KOPT-K1 (cell line): ENCODE measurements around the gene BRAT1.

ENCODE experiments used
- H3K27ac ChIP-seq: fragments of 200-600 bp; sonication (generic); 2 replicates; pipeline ENCODE4 v1.5.1; 2016; ENCODE audit warnings: antibody characterized with exemption, mild to moderate bottlenecking, low read depth, low read length; ENCODE audit not compliant: poor library complexity, severe bottlenecking
- H3K36me3 ChIP-seq: fragments of 200-600 bp; sonication (generic); 2 replicates; pipeline ENCODE4 v1.5.1; 2017; ENCODE audit warnings: antibody characterized with exemption, mild to moderate bottlenecking, low read length, moderate library complexity; ENCODE audit not compliant: insufficient read depth
- H3K9me3 ChIP-seq: fragments of 200-600 bp; sonication (generic); 2 replicates; pipeline ENCODE4 v1.5.1; 2017; ENCODE audit warnings: antibody characterized with exemption, low read length, mild to moderate bottlenecking; ENCODE audit not compliant: insufficient read depth, poor library complexity, severe bottlenecking

BRAT1 gene

DNA sequence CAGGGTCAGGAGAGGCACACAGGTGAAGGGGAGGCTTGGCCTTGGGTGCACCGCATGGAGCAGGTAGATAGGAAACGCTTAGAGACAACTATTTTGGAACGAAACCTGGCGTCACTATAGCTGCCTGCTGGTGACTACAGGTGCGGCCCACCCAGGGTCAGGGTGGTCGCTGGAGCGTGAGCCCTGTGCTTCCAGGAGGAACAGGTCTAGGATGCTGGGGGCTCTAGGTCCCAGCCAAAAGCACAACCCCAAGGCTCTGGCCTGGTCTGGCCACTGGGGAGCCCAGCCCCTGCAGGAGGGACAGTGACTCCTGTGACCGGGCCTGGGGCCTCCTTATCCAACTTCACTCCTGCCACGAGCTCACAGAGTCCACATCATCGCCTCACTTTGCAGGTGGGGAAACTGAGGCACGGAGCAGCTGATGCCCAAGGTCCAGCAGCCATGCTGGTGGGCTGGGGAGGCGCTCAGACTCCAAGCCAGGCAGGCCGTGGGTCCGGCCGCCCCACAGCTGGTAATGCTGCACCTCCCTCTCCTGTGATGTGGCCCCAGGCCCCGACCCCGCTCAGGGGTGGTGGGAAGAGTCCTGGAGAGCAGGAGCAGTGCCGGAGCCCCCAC, 26.7 kb downstream of the BRAT1 start:
- H3K27ac ChIP-seq, result peak overlapping the region; percentile 81
- H3K36me3 ChIP-seq, result no peaks in the 10 kb centered on the region
- no peaks in the 10 kb centered on the region for H3K9me3 ChIP-seq

DNA sequence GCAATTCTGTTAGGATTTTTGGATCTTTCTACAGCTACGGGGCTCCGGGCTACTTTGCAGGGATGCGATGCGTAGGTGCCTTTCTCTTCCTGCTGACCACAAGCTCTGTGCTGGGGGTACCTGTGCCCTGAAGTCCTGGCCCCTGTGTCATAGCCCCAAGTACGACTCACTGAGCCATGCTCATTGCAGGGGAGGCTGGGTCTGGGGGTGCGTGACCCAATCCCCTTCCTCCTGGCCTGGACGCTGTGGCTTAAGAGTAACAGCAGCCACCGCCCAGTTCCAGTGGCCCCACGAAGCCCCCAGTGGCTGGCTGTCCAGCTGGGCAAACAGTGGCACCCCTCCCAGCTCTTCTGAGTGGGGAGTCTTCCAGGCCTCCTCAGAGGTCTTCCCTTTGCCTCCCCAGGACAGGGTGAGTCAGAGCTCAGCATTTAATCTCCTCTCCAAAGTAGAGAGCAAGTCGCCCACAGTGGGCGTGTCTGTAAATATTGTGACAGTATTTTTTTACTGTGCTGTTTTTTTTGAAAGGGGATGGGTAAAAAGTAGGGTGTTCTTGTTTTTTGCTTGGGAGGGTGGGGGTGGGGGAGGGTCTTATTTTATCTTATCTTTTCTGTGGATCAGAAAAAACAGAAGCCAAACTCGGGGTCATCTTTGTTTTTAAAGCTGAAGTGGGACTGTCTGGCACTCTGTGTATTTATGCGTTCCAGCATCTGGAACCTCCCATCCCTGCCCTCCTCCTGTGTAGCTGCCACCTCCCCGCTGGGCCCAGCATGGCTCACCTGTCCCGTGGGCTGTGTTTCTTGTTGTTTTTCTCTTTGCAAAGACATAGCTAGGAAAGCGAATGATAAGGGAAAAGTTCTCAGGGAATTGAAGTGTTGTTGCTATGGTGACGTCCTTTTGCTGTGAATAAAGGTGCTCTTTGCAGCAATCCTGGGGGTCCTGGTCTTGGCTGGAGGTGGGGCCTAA, 27.5 kb downstream of the BRAT1 start:
- no peaks in the 10 kb centered on the region for H3K36me3 ChIP-seq
- H3K9me3 ChIP-seq, result no peaks in the 10 kb centered on the region
- H3K27ac ChIP-seq, result no peak overlapping the region

DNA sequence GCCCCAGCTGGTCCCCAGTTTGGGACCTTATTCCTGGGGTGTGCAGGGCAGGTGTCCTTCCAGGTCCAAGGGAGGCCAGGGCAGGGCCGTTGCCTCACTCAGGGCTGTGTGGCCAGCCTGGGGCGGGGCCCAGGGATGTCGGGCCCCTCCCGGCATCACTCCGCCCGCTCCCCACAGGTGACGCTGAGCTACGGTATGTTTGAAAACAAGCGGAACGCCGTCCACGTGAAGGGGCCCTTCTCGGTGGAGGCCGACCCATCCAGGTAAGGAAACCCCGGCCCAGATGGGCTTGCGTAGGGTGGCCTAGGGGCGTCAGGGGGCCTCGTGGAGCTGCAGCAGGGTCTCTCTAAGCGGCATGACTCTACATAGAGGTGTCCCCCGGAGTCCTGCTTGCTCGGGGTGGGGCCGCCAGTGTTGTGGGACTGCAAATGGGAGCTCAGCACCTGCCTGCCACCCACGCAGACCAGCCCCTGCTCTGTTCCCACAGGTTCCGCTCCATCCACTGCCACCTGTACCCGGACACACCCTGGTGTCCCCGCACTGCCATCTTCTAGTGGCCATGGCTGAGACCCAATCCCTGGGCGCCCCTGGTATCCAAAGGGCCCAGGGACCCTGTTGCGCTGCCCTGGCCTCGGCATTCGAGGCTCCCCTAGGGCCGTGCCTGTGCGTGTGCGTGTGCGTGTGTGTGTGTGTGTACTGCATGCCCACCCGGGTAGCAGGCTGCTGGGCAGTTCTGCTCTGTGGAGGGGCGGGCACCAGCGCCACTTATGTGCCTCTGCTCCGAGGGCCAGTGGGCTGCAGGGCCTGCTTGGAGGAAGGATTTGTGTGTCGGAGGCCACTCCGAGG, 28.4 kb downstream of the BRAT1 start:
- Histone ChIP-seq H3K27ac (no peak overlapping the region), H3K9me3 (no peaks in the 10 kb centered on the region), H3K36me3 (no peaks in the 10 kb centered on the region)

DNA sequence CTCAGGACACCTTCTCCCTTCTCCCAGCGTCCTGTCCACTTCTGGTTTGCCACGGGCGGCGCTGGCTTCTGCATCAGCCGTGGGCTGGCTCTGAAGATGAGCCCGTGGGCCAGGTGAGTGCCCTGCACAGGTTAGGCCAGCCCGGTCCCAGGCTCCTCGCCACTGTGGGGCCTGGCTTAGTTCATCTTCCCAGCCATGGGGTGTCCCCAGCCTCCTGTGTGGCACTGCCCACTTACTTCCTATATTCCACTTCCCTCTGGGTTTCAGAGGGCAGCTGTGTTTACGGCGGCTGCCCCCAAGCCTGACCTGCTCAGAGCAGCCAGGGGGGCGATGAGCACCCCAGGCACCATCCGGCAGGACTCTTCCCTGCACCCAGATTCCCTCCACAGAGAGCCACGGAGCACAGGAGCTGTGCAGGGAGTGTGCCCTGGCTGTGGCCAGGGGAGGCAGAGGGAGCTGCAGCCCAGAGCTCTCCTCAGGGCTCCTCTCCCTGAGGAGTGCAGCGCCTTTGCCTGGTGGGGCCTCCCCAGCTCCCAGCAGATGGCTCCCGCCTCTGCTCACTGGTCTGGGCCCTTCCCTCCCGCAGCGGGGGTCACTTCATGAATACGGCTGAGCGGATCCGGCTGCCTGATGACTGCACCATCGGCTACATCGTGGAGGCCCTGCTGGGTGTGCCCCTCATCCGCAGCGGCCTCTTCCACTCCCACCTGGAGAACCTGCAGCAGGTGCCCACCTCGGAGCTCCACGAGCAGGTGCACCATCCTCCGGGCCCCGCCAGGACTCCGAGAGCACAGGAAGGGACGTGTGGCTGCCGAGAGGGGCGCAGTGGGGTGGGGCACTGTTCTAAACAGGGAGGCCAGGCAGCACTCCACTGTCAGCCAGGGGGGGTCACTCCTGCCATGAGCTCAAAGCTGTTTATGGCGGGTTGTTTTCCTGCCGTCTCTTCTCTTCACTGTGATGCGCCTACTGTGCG, 29.4 kb downstream of the BRAT1 start:
- no peak overlapping the region for H3K27ac ChIP-seq
- no peaks in the 10 kb centered on the region for H3K36me3 ChIP-seq

DNA sequence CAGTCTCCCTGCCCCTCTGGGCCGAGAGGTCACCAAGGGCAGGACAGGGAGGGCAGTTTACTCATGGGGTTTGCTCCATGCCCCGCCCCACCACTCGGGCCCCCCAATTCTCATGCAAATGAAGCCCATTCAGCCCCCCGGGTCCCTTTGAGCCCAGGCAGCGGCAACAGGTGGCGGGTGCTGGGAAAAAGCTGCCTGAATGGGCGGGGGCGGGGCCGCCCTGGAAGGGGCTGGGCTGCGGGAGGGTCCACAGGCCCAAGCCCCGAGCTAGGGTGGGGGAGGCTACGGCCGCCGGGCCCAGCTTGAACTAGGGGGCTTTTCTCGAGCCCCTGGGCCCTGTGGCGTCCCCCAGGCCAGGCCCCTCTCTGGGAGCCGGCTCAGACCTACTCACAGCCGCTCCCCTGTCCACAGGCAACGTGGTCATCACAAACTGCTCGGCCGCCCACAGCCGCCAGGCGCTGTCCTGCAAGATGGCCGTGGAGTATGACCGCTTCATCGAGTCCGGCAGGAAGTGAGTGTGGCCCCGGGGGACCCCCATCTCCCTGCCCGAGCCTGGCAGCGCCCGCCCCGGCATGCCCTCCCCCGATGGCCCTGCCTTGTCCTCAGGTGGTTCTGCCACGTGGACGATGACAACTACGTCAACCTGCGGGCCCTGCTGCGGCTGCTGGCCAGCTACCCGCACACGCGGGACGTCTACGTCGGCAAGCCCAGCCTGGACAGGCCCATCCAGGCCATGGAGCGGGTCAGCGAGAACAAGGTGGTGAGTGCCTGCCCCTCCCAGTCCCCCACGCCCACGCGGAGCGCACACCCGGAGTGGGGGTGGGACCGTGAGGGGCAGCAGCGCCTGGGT, 30.3 kb downstream of the BRAT1 start:
- Histone ChIP-seq H3K27ac (no peak overlapping the region), H3K9me3 (no peaks in the 10 kb centered on the region), H3K36me3 (no peaks in the 10 kb centered on the region)

More for the DNA sequence above, 29.4 kb downstream of the BRAT1 start:
- no peaks in the 10 kb centered on the region for H3K9me3 ChIP-seq

DNA sequence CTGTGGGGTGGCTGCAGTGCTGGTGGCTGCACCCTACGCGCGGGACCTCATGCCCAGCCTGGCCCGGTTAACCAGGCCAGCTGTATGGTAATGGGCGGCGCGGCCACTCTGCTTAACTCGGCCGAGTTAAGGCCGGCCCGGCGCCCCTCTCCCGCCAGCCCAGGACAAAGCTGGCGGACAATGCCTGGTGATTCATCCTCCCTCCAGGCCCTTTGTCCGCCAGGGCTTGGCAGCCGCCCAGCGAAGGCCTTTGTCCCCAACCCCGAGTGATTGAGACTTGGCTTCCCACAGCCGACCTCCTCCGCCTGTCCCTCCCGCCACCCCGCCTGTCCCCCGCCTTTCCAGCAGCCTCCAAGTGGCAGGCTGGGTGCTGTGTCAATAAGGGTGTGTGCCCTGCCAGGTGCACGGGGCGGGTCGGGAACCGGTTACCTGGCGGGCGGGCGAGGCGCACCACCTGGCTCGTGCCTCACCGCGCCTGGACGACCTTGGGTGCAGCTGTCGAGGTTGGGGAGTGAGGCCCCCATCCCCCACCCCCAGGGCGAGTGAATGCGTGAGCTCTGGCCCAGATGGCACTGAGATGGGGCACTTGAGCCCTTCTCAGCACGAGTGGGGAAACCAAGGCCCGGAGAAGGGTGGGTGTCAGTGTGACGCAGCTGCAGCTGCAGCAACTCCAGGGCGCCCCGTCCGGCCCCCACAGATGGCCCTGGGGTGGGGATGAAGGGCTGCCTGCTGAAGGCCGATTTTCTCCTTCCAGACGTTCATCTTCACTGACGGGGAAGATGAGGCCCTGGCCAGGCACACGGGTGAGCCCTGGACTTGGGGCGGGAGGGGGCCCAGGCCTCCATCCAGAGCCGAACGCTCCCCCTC, 31.1 kb downstream of the BRAT1 start:
- H3K9me3 ChIP-seq, result no peaks in the 10 kb centered on the region
- no peaks in the 10 kb centered on the region for H3K36me3 ChIP-seq
- no peak overlapping the region for H3K27ac ChIP-seq

DNA sequence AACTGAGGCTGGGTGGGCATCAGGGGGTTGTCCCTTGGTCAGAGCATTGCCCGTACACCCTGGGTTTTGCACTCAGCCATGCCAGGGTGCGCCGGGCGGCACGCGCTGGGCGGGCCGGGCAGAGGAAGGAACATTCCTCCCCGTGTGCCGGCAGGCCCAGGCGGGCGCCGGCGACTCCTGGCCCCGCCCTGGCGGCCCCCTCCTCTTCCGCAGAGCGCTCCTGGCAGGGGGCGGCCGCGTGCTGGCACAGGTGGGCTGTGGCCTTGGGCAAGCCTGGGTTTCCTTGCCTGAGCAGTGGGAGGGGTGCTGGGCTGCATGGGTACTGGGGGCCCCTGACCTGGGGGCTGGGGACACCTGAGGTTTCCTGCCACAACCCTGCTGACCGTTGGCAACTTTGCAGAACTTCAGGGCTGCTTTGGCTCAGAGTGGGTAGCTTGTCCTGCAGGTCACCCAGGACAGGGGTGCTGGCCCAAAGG, 31.8 kb downstream of the BRAT1 start:
- Histone ChIP-seq H3K36me3 (no peaks in the 10 kb centered on the region), H3K27ac (peak overlapping the region; percentile 37), H3K9me3 (no peaks in the 10 kb centered on the region)

DNA sequence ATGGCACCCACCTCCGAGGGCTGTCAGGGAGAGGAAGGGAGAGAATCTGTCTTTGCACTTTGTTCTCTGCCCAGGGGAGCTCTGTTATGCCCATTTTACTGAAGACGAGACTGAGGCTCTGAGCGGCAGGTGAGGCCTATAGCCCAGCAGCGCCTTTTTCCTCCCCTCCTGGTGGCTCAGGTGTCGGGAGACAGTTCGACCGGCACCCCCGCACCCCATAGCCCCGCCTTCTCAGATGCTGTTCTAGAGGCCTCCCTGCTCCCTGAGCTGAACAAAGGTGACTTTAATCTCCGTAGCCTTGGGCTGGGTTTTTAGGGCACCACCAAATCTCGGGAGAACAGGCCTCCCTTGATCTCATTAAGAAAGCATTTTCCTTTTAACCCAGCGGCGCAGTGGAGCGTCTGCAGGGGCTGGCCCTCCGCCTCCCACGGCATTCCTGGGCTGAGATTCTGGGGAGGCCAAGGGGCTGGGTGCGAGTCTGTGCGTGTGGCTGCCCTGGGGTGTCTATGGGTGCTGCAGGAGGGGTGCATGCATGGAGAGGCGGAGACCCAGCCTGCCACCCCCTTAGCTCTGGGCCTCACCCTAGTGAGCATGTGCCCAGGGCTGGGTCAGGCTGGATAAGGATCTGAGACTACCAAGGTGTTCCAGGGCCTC, 32.4 kb downstream of the BRAT1 start:
- Histone ChIP-seq H3K9me3 (no peaks in the 10 kb centered on the region), H3K27ac (peak overlapping the region; percentile 37), H3K36me3 (no peaks in the 10 kb centered on the region)

DNA sequence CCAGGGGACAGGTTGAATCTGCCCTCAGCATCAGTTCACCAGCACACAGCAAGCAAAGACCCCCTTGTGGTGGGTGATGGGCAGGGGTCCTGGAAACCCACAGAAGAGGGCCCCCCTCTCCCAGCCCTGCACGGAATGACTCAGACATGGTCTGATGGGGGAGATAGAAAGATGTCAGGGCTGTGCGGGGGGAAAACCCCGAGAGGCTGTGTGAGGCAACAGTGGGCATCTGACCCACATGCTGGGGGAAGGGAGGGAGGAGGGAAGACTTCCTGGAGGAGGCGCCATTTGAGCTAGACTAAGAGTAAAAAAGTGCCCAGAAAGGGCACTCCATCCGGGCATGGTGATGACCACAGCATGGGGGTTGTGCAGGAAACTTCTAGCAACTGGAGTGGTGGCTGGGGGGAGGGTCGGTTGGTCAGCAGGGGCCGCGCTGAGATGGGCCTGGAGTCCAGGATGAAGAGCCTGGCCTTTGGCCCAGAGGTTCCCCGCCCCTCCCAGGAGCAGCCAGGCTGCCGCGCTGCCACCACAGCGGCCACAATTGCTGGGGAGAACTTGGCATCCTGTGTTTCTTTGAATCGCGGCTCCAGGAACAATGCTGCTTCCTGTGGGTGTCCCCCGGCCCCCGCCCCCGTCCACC, 33.3 kb downstream of the BRAT1 start:
- Histone ChIP-seq H3K9me3 (no peaks in the 10 kb centered on the region), H3K36me3 (no peaks in the 10 kb centered on the region), H3K27ac (peak overlapping the region; percentile 37)

DNA sequence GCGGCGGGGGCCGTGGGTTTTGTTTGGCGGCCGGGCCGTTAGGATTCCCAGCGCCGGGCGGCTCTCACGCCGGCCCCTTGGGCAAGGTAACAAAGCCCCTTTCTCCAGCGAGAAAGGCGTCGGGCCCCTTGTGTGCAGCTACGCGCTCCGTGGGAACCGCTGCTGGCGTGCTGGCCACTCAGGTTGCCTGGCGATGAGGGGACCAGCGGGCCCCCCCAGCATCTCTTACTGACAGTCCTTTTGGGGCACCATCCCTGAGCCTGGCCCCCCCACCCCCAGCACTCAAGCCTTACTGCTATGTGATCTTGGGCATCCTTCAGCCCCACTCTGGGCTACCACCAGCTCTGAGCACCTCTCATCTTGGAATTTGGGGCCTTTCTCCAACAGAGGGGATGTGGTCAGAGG, 34.0 kb downstream of the BRAT1 start:
- Histone ChIP-seq H3K36me3 (no peaks in the 10 kb centered on the region), H3K27ac (no peak overlapping the region), H3K9me3 (no peaks in the 10 kb centered on the region)

DNA sequence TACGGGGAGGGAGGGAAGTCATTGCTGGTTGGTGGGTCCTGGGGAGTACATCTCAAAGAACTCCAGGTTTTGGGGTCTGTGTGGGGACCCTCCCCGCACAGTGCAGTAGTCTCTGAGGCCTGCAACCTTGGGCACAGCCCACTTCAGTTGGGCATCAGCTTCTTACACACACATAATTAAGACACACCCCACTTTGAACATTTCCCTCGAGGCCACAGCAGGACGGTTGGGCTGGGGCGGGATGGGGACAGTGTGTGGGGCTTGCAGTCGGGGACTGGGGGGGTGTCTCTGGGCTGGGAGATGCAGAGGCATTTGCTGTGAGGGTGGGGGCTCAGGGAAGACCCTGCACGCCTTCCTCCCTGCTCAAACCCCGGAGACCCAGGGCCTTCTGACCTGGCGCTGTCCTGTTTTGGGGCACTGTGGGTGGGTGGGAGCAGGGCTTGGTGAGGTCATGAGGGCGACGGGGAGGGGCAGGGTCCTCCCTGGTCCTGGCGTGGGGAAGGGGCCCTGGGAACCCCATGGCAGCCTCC, 34.5 kb downstream of the BRAT1 start:
- H3K27ac ChIP-seq, result no peak overlapping the region
- H3K36me3 ChIP-seq, result no peaks in the 10 kb centered on the region
- no peaks in the 10 kb centered on the region for H3K9me3 ChIP-seq
